Smooth muscle cell (in vitro differentiated cells): Measurements from ENCODE around the gene SEMA4A. TPM values are rescaled to one million over a fixed set of nuclear protein-coding genes. Genes with fewer than 3 reads are reported as not detected.

Source experiments
- DNase-seq: peaks from one replicate; lab custom pipeline; 2025; ENCODE audit not compliant: unreplicated experiment; lab: John Stamatoyannopoulos, UW
- H2AFZ ChIP-seq: fragments of 200-600 bp; sonication (generic); 2 replicates; pipeline ENCODE4 v1.6.0; 2016; ENCODE audit warnings: antibody characterized with exemption, low read depth, mild to moderate bottlenecking
- H3F3A ChIP-seq: fragments of 200-600 bp; sonication (generic); 2 replicates; pipeline ENCODE4 v1.6.0; 2017; ENCODE audit warnings: antibody characterized with exemption, low read depth
- H3K27ac ChIP-seq: fragments of 200-600 bp; sonication (generic); 2 replicates; pipeline ENCODE4 v1.5.1; 2016; ENCODE audit warnings: low read depth, mild to moderate bottlenecking
- H3K27me3 ChIP-seq: fragments of 200-600 bp; sonication (generic); 2 replicates; pipeline ENCODE4 v1.6.1; 2016; ENCODE audit warnings: low read depth, mild to moderate bottlenecking
- H3K36me3 ChIP-seq: fragments of 200-600 bp; sonication (generic); 2 replicates; pipeline ENCODE4 v1.5.1; 2016; ENCODE audit warnings: low read depth
- H3K4me1 ChIP-seq: fragments of 200-600 bp; sonication (generic); 2 replicates; pipeline ENCODE4 v1.5.1; 2016; ENCODE audit warnings: low read depth
- H3K4me2 ChIP-seq: fragments of 200-600 bp; sonication (generic); 2 replicates; pipeline ENCODE4 v1.6.0; 2016; ENCODE audit warnings: mild to moderate bottlenecking
- H3K4me3 ChIP-seq: fragments of 200-600 bp; sonication (generic); 2 replicates; pipeline ENCODE4 v1.5.1; 2016; ENCODE audit warnings: mild to moderate bottlenecking
- H3K79me2 ChIP-seq: fragments of 200-600 bp; sonication (generic); 2 replicates; pipeline ENCODE4 v1.6.0; 2016; ENCODE audit warnings: low read depth, mild to moderate bottlenecking
- H3K9ac ChIP-seq: fragments of 200-600 bp; sonication (generic); 2 replicates; pipeline ENCODE4 v1.6.0; 2016; ENCODE audit warnings: low read depth
- H3K9me3 ChIP-seq: fragments of 200-600 bp; sonication (generic); replicated peaks from 2 replicates; pipeline ENCODE4 v1.5.1; 2016; ENCODE audit warnings: low read depth
- H4K20me1 ChIP-seq: fragments of 200-600 bp; sonication (generic); 2 replicates; pipeline ENCODE4 v1.6.0; 2016; ENCODE audit warnings: low read depth
- CTCF ChIP-seq: fragments of 200-600 bp; sonication (generic); IDR thresholded peaks from 2 replicates; pipeline ENCODE4 v1.5.1; 2017; ENCODE audit warnings: borderline replicate concordance, mild to moderate bottlenecking, antibody characterized with exemption; ENCODE audit not compliant: insufficient read depth, poor library complexity, severe bottlenecking
- WGBS: methylation state at CpG from one replicate; pipeline ENCODE4 v1.1.7; 2016; ENCODE audit warnings: low lambda C conversion rate; 5-methylcytosine and 5-hydroxymethylcytosine counted together
- polyA plus RNA-seq: library from polyadenylated mRNA; unstranded; fragments of >200 nt; fragmentation: Nextera tagmentation; extraction: Ambion mirVana; gene quantifications from 2 replicates; pipeline ENCODE4 v1.2.1, GENCODE V29; 2016
- total RNA-seq: library from RNA; depleted of rRNA; stranded (reverse); fragments of >200 nt; gene quantifications from 2 replicates; pipeline ENCODE4 v1.2.3, GENCODE V29; 2014

SEMA4A gene
- total and polyA plus RNA-seq, 2 experiments from 2014 or later: 2.1 to 2.2 TPM

- WGBS: 15% methylated on average over 14 of the region's 14 CpGs
- peaks cover 53% of the 10 kb centered on the region for H3K79me2 ChIP-seq
- H3K36me3 ChIP-seq: no peaks in the 10 kb centered on the region
- DNase-seq: no peak
- no peak overlapping the region for H2AFZ ChIP-seq
- no peaks in the 10 kb centered on the region for H3K9me3 ChIP-seq
- no peaks in the 10 kb centered on the region for H3K27me3 ChIP-seq
- H3K4me1 ChIP-seq: peaks cover 43% of the 10 kb centered on the region
- H3K4me2 ChIP-seq: peak overlapping the region; percentile 81
- no peaks in the 10 kb centered on the region for H4K20me1 ChIP-seq
- H3K27ac ChIP-seq: peak overlapping the region; percentile 99
- no peak for TF ChIP-seq CTCF
- H3K9ac ChIP-seq: peak overlapping the region; percentile 98
- peak overlapping the region; percentile 32 for H3K4me3 ChIP-seq
- H3F3A ChIP-seq: peaks cover 23% of the 10 kb centered on the region
These were observed 46.5 kb upstream of the SEMA4A start for GRCh38 chr1:156106624-156107488.

- 92% methylated on average over 3 of the region's 3 CpGs for WGBS
- Histone ChIP-seq H3K79me2 (peaks cover 59% of the 10 kb centered on the region), H3K4me2 (no peak overlapping the region), H3K9ac (peak overlapping the region; percentile 98), H3K9me3 (no peaks in the 10 kb centered on the region), H3K4me1 (peaks cover 35% of the 10 kb centered on the region), H4K20me1 (no peaks in the 10 kb centered on the region), H2AFZ (no peak overlapping the region), H3K36me3 (no peaks in the 10 kb centered on the region), H3K27ac (peak overlapping the region; percentile 99), H3F3A (peaks cover 23% of the 10 kb centered on the region), H3K4me3 (no peak overlapping the region), H3K27me3 (no peaks in the 10 kb centered on the region)
- TF ChIP-seq CTCF: no peak
- DNase-seq: no peak
These were observed 45.3 kb upstream of the SEMA4A start for GRCh38 chr1:156108057-156108456.

- H3K4me1 ChIP-seq: peaks cover 32% of the 10 kb centered on the region
- H3K9ac ChIP-seq: no peak overlapping the region
- no peaks in the 10 kb centered on the region for H3K9me3 ChIP-seq
- H2AFZ ChIP-seq: no peak overlapping the region
- no peaks in the 10 kb centered on the region for H4K20me1 ChIP-seq
- TF ChIP-seq CTCF: no peak
- H3K36me3 ChIP-seq: no peaks in the 10 kb centered on the region
- WGBS: 91% methylated on average over 6 of the region's 6 CpGs
- no peak for DNase-seq
- no peaks in the 10 kb centered on the region for H3K27me3 ChIP-seq
- H3K4me2 ChIP-seq: no peak overlapping the region
- H3K4me3 ChIP-seq: no peak overlapping the region
- peaks cover 19% of the 10 kb centered on the region for H3F3A ChIP-seq
- H3K79me2 ChIP-seq: peaks cover 55% of the 10 kb centered on the region
- peak overlapping the region; percentile 40 for H3K27ac ChIP-seq
These were observed 44.6 kb upstream of the SEMA4A start for GRCh38 chr1:156108664-156109241.
